ENCODE data around the gene TRIM7.
A peak's percentile ranks its signal among the peaks of the same experiment; 100 is the strongest.

Gene TRIM7

DNA sequence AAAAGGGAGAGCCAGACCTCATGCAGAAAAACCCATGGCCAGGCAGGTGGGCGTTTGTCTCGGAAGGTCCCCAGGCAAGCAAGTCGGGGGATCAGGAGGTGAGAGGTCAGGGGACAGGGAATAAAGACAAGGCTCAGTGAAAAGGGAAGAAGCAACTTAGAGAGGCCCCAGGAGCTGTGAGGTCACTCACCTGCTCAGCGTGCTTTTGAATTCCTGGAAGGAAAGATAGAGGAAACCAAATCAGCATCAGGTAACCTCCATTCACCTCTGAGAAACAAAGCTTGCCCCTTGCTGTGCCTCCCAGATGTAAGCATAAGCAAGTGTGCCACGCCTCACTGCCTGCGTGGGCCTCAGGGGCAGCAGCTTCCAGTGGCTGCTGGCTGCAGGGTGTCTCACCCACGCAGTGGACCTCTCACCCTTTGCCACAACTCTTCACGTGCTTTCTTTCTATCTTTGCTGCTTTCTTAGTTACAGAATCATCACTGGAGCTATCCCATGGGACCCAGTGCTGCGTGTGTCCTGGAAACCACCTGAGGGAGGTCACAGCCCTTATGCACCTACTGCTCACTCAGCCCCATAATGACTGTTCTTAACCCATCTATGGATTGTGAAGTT lies 6.0 kb downstream of the TRIM7 start:
- DNase-seq, result peak in 1 of 10 donors; percentile 26

DNA sequence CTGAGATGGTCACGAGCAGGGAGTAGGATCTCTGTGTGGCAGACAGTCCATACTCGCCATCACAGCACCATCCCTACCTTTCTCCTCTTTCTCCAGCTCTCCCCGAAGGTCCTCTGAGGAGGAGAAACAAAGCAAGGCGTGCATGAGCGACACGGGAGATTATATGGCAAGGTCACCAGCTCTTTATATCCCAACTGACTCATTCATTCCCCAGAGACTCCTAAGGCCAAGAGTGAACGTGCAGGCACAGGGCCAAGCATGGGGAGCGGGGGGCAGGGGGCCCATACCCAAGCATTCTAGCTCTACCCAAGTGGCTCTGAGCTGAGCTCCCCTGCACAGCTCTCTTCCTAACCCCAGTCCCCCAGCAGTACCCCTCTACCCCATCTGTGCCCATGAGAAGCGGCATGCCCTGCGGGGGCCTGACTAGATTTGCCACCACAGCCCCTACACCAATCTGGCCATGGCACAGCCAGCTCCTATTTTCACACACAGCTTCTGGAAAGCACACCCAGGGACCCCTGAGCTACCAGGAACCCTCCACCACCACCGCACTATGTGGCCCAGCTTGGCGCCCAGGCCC lies 6.8 kb downstream of the TRIM7 start:
- intact Hi-C loops (cut with DNase I), result no loop called here
- DNase-seq, result peak in 1 of 10 donors; percentile 19

More for the DNA sequence above, 6.0 kb downstream of the TRIM7 start:
- intact Hi-C loops (cut with DNase I), result no loop called here

DNA sequence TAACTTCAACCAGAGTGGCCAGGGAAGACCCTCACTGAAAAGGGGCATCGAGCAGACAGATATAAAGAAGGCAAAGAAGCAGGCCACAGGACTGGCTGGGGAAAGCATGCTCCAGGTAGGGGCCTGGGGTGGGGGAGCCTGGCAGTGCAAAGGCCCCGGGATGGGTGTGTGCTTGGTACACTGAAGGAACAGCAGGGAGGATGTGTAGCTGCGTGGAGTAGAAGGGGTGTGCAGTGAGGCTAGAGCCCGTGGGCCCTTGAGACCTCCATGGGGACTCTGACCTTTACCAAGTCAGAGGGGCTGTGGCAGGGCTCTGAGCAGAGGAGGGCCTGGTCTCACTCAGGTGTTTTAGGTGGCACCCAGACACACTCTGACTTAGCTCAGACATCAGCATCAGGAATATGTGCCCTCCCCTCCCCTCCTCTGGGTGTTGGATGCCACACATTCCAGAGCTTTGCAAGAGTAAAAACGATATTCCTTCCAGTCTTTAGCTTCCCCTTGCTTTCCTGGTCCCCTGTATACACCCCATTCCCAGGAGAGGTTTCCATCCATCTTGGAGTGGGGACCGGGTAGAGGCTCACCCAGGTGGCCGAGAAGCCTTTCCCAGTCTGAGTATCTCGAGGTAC lies 7.6 kb downstream of the TRIM7 start:
- intact Hi-C loops (cut with DNase I), result no loop called here
- DNase-seq, result peak in 1 of 10 donors; percentile 69

DNA sequence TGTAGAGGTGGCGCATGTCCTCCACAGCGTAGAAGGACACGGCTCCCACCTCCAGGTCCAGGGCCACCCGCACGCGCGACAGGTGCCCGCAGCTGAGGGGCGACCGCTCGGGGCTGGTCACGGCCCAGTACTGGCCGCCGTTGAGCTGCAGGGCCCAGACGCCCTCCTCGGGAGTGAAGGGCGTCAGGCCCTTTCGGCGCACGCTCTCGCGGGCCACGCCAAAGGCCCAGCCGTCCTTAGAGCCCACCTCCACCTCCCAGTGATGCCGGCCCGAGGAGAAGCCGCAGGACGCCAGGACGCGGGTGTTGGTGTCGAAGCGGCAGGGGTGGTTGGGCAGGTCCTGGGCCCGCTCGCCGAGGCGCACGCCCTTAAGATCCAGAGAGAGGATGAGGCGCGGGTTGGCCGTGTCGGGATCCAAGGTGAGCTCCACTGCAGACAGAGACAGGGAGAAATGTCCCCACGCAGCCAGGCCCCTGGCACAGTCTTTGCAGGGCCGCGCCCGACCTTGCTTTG lies 9.7 kb downstream of the TRIM7 start:
- intact Hi-C loops (cut with DNase I), result no loop called here

DNA sequence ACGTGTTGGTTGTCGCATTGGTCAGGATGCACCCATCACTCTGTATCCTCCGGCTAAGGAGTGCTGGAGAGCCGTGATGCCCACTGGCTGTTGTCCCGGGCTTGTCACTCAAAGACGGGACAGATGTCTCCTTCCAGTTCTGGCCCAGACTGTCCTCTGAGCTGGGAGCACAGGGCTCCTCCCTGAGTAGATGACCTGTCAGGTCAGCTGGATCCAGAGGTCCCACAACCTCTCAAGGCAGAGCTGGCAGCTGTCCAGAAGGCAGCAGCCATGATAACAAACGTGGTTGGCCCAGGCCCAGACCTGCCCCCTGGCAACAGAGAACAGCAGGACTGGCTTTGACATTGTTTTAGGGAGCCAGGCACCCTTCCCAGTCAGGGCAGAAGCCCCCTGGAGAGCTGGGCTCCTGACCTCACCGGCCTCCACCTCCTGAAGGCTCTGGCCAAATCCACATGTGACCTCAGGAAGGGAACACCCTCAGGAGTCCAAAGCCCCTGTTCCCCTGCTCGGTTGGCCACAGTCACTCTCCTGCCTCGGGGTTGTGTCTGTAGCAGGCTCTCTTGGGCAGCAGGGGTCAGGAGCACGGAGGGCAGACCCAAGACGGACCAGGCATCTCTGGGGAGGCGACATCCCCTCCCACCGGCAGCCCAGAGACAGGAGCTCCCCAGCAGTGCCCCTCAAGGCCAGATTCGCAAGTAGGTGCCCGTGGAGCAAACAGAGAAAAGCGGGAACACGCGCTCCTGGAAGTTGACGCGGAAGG lies 10.3 kb downstream of the TRIM7 start:
- intact Hi-C loops (cut with DNase I), result no loop called here
- DNase-seq, result peak in 1 of 10 donors; percentile 69

More for the DNA sequence above, 9.7 kb downstream of the TRIM7 start:
- DNase-seq, result peak in 1 of 10 donors; percentile 82

DNA sequence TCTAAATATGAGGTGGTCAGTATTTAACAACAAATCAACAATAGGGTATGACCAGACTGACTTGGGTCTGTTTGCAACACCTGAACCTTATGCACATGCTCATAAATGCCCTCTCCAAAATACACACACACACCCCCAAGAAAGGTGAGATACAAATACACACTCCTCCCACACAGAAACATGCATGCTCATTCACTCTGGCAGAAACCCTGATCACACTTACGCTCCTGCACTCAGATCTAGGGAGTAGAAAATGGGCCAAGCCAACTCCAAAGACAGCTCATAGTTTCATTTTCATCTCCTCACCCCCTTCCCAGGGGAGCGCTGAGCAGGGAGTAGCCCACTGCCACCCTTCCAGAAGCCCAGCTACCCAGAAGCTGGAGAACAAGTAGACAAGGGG lies 11.3 kb downstream of the TRIM7 start:
- intact Hi-C loops (cut with DNase I), result no loop called here
- peak in 1 of 10 donors; percentile 48 for DNase-seq

DNA sequence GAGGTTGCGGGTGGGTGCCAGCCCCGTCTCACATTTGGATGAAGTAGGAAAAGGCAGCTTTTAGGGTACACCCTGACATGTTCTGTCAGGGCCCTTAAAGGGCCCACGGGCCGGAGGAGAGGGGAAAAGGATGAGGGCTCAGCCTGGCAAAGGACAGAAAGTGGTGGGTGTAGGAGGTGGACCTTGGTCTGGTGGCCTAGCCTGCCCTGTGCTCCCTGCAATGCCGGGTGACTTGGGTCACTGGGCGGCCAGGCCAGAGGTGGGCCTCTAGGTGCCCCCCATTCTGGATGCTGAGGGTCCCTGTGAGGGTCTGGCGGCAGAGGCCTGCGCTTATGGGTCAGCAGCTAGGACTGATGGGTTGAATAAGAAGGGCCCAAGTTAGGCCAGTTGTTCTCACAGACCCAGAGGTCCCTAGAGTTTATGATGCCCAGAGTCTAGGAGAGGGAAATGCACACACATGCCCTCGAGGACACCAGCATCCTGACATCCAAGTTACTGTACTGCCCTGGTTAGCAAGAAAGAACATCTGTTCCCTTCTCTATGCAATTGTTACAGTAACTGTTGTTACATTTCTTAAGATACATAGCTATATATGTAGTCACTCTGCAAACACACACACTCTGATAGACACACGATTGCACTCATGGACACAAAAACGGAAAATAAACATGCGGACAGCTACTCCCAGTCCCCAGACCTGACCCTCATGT lies 12.5 kb downstream of the TRIM7 start:
- no peak for DNase-seq
- intact Hi-C loops (cut with DNase I), result no loop called here

DNA sequence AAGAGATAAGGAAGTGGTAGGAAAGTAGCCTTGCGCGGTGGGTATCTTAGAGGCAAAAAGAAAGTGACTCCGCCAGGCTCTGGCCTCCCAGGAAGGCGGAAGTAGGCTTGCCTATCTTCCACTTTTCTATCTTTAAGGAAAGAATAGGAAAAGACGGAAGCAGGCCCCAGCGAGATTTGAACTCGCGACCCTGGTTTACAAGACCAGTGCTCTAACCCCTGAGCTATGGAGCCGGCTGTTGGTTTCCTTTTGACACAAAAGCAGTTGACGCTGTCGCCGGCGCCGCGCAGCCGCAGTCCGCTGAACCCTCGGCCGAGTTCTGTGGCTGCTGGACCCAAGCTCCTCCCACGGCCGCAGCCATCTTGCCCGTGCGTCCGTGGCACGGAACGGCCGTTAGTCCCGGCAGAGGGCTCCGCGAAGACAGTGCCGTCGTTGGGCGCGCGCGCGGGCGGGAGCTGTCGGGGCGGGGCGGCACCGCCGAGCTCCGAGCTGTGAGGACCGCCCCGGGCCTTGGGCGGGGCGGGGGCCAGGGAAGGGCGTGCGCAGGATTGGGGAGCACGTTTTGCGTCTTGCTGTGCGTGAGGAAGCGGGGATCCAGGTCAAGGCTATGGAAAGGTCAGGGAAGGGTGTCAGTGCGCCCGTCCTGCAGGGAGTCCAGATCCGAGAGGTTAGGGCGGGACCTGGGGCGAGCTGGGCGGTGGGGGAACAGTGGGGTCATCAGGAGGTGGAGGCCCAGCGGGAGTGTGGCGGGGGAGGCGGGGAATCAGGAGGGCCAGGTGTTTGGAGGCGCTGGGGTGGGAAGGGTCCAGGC lies 13.3 kb downstream of the TRIM7 start:
- intact Hi-C loops (cut with DNase I), result loop anchor here (1.0 to 2.0 kb wide), 2 partner anchors 15 to 31 kb away; no protein-coding TSS in a partner anchor
- DNase-seq, result peak; percentile 91 to 99 (median 94)

DNA sequence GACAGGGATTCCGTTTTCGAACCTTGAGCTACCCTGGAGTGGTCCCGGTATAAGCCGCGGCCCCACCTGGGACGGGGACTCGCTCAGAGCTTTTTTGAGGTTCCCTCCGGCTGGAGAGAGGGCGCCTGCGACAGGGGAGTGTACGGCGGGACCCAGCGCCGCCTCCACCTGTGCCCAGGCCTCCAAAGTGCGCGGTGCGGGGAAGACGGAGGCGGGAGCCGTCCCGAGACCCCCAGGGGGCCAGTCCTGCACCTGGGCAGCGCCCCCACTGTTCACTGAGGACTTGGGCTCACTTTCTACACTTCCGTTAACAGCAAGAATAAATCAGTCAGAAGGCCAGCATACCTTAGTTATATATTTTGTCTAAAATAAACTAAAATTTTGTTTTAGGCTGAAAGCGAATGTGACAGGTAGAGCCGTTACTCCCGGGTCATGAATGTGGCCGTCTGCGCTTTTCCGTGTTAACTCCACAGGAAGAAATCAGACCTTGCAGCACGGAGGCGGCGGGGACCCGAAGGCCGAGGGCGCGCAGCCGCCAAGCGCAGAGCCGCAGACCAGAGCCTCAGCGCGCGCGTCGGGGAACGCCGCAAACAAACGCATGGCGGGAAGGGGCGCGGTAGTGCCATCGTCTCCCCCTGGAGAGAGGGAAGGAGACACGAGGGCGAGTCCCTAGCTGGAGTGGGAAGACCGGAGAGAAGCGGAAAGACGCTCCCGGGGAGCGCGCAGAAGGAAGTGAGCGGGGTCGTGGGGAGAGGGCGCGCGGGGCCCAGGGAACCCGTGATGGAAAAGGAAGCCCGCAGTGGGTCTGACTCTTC lies 14.1 kb downstream of the TRIM7 start:
- intact Hi-C loops (cut with DNase I), result loop anchor here (1.0 to 2.0 kb wide), 2 partner anchors 16 to 31 kb away; no protein-coding TSS in a partner anchor
- DNase-seq, result peak in 7 of 10 donors; percentile 36 to 89 (median 40)

DNA sequence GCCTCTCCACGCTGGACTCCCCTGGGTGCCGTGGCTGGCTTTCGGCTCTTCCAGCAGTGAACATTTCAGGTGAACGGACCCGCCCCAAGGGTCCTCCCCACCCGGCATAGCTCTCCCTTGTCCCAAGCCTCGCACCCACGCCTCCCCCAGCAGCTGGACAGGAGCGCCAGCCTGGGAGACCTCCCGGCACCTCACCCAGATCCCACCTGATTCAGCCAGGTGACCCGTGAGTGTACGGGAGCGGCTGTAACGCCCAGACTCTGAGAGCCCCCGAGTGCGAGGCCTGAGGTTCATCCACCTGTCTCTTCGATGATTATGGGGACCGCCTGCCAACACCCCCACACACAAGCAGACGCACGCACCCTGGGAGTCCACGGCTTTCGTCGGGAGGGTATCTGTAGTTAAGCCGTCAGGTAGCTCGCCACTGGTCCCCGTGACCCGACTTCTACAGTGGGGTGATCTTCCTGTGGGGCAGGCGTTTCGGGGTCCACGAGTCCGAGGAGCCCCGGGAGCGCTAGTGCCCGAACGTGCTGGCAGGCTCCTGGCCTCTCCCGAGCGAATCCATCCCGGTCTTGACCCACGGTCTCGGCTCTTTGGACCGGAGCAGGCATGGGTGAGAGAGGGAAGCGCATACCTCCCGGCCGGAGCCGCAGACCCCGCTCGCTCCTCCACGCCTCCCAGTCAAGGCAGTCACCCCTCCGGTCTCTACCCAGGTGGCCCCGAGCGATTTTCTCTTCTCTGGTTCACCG lies 14.9 kb downstream of the TRIM7 start:
- intact Hi-C loops (cut with DNase I), result loop anchor here (2.0 to 10.0 kb wide), 4 partner anchors 17 to 405 kb away; partner anchors contain the start of genes TRIM52 and ZFP62
- DNase-seq, result peak in 4 of 10 donors; percentile 31 to 77 (median 34)

DNA sequence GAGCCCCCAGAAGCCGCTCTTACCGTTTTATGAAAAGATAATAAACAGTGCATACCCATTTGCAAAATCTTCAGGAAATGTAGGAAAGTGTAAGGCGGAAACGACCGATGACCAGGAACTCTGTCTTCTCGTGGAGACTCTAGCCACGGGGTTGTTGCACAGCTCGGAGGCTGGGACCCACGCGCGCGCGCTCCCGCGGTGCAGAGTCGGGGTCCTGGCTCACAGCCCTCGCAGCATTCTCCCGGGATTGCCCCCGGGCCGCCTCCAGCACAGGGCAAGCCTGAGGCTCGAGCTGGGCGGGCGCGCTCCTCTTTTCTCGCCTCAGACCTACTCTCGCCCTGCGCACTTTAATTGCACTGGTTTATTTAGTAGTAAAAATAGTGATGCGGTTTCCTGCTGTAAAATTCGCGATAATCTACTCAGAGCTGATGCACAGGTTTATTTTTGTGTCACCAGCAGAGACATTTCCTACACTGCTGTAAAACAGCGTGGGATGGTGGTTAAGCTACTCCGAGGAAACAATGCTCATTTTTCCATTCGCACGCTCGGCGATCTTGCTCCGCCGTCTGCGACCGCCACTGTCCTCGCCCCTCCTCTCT lies 15.5 kb downstream of the TRIM7 start:
- intact Hi-C loops (cut with DNase I), result loop anchor here (5.0 to 10.0 kb wide), 3 partner anchors 73 to 405 kb away; partner anchors contain the start of genes TRIM52 and ZFP62
- DNase-seq, result peak in 6 of 10 donors; percentile 43 to 91 (median 49)

DNA sequence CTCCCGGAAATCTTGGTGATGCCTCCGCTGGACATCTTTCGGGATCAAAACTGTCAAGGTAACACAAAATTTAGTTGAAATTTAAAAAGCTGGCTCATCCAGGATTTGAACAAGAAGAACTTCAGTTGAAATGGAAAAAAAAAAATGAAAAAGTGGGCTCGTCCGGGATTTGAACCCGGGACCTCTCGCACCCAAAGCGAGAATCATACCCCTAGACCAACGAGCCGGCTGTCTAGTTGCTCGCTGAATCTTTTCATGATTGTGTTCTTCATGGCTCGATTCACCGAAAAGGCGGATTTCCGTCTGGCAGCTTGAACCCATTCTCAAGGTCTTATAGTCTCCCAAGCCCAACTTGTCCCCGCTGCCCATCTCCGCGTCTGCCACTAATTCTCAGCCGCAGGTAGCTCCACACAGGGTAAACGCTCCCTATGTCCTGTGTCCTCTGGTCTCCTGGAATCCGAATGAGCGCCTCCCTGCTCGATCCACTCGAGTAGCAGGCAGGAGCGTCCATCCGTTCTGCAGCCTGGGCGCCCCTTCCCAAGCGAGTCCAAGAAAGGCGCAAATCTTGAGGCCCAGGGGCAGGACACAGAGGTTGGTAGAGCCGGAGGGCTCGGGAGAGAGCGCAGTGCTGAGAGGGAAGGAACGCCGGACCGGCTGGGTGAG lies 16.2 kb downstream of the TRIM7 start:
- intact Hi-C loops (cut with DNase I), result loop anchor here (1.0 to 10.0 kb wide), 4 partner anchors 34 to 404 kb away; partner anchors contain the start of genes TRIM41, TRIM52 and ZFP62
- peak in 8 of 10 donors; percentile 54 to 95 (median 71) for DNase-seq

DNA sequence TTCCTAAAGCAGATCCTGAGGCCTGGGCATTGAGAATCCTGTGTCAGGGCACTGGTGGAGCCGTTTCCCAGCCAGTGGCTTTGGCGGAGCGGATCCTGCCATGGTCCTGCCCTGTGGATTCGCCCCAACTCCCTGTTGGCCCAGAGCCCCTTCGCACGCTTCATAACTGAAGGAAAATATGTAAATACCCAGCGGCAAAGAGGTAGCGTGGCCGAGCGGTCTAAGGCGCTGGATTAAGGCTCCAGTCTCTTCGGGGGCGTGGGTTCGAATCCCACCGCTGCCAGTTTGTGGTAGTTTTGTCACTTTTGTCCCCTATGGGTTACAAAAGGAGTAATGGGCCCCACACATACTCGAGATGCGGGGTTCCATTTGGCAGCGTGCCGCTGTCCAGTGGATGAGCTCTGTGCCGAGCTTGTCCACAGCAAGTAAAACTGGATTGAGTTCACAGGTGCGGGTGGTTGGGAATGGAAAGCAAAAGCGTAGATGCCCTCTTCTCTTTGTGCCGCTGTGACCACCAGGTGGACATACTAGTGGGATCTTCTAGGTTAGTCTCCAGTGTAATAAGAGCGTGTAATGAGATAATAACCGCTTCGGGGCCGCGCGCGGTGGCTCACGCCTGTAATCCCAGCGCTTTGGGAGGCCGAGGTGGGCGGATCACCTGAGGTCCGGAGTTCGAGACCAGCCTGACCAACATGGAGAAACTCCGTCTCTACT lies 17.3 kb downstream of the TRIM7 start:
- intact Hi-C loops (cut with DNase I), result loop anchor here (1.0 to 10.0 kb wide), 4 partner anchors 36 to 403 kb away; partner anchors contain the start of genes TRIM41, TRIM52 and ZFP62
- peak; percentile 50 to 95 (median 68) for DNase-seq

DNA sequence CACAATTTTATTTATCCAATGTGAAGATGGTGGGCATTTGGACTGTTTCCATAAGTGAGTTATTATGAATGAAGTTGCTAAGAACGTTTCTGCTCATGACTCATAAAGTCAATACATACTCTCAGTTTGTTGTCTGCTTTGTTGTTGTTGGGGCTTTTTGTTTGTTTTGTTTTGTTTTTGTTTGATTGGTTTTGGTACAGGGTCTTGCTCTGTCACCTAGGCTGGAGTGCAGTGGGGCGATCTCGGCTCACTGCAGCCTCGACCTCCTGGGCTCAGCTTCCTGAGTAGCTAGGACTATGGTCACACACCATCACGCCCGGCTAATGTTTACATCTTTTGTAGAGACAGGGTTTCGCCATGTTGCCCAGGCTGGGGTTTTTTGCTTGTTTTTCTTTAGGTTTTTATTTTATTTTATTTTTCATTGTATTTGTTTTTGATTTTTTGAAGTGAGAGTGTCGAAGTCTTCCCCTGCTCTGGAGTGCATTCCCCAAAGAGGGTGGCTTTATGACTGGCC lies 18.0 kb downstream of the TRIM7 start:
- intact Hi-C loops (cut with DNase I), result loop anchor here (5.0 to 10.0 kb wide), 3 partner anchors 75 to 402 kb away; partner anchors contain the start of genes TRIM52 and ZFP62
- DNase-seq, result no peak

DNA sequence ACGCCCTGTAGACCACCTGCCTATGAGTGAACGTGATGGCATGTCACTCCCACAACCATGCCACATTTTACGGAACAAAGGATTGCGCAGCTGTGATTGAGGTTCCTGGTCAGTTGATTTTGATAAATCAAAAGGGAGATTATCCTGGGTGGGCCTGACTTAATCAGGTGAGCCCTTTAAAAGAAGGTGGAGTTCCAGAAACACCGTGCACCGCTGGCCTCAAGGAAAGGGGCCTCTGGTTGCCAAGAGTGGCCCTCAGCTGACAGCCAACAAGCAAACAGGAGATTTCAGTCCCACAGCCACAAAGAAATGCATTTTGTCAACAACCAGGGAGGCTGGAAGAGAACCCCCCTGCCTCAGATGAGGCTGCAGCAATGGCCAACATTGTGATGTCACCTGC lies 19.0 kb downstream of the TRIM7 start:
- no peak for DNase-seq
- intact Hi-C loops (cut with DNase I), result loop anchor here (5.0 to 10.0 kb wide), 3 partner anchors 76 to 401 kb away; partner anchors contain the start of genes TRIM52 and ZFP62
